CD4-positive, CD25-positive, alpha-beta regulatory T cell (primary cell): ENCODE data around the gene RINL. TPM values are rescaled to one million over a fixed set of nuclear protein-coding genes. Genes with fewer than 3 reads are reported as not detected.

Source experiments
- ATAC-seq, 2 donors: fragments of 150-1000 bp; cut with Tn5 transposase; one replicate each; pipeline ENCODE4 v1.10.0; 2021; ENCODE audit warnings: low read depth in 2 of 2, moderate number of reproducible peaks in 2 of 2, moderate library complexity in 1 of 2
- DNase-seq, 3 donors: peaks; one replicate each; pipeline versions ENCODE4 v3.0.0 to v3.0.0-alpha.2; 2012 to 2022; ENCODE audit warnings: mixed read lengths in 1 of 3
- H3K27ac ChIP-seq: one replicate; pipeline ENCODE4 v1.7.0; 2013; ENCODE audit warnings: mild to moderate bottlenecking, low read length; ENCODE audit not compliant: insufficient read depth, poor library complexity, severe bottlenecking
- H3K27me3 ChIP-seq: one replicate; pipeline ENCODE4 v1.7.0; 2013; ENCODE audit warnings: low read length; ENCODE audit not compliant: control insufficient read depth, insufficient read depth
- H3K36me3 ChIP-seq: one replicate; pipeline ENCODE4 v1.7.0; 2013; ENCODE audit warnings: mild to moderate bottlenecking, low read length, moderate library complexity; ENCODE audit not compliant: control insufficient read depth, insufficient read depth
- H3K4me1 ChIP-seq: 2 replicates; pipeline ENCODE4 v1.7.0; 2013; ENCODE audit warnings: mild to moderate bottlenecking, low read length; ENCODE audit not compliant: insufficient read depth, control insufficient read depth, poor library complexity, severe bottlenecking
- H3K4me3 ChIP-seq: one replicate; pipeline ENCODE4 v1.7.0; 2013; ENCODE audit warnings: low read depth, mild to moderate bottlenecking, low read length, moderate library complexity
- H3K9me3 ChIP-seq, 2 experiments: 1 replicate in 1 of 2; 2 replicates in 1 of 2; pipeline ENCODE4 v1.7.0; 2013; ENCODE audit warnings: low read length in 2 of 2, mild to moderate bottlenecking in 1 of 2, moderate library complexity in 1 of 2; ENCODE audit not compliant: control insufficient read depth in 2 of 2
- H3K27ac Mint-ChIP-seq, 3 donors: one replicate each; pipeline ENCODE4 v1.8.0; 2020 to 2022; ENCODE audit warnings: mild to moderate bottlenecking in 3 of 3, mixed read lengths in 3 of 3, moderate library complexity in 2 of 3
- H3K27me3 Mint-ChIP-seq: one replicate; pipeline ENCODE4 v1.8.0; 2022; ENCODE audit warnings: mild to moderate bottlenecking, mixed read lengths
- H3K36me3 Mint-ChIP-seq: one replicate; pipeline ENCODE4 v1.8.0; 2020; ENCODE audit warnings: mixed read lengths
- H3K4me1 Mint-ChIP-seq, 4 donors: one replicate each; pipeline ENCODE4 v1.8.0; 2020 to 2022; ENCODE audit warnings: mixed read lengths in 4 of 4, mild to moderate bottlenecking in 1 of 4
- H3K4me3 Mint-ChIP-seq, 4 donors: one replicate each; pipeline ENCODE4 v1.8.0; 2020 to 2022; ENCODE audit warnings: mild to moderate bottlenecking in 4 of 4, mixed read lengths in 4 of 4, moderate library complexity in 3 of 4
- H3K9me3 Mint-ChIP-seq, 7 donors: one replicate each; pipeline ENCODE4 v1.8.0; 2020 to 2022; ENCODE audit warnings: mixed read lengths in 7 of 7, mild to moderate bottlenecking in 3 of 7, moderate library complexity in 2 of 7
- polyA plus RNA-seq, 4 donors: library from polyadenylated mRNA; unstranded; fragments of 300-500 nt; fragmentation: Illumina TruSeq; gene quantifications; one replicate each; pipeline ENCODE4 v1.2.3, GENCODE V29; 2021
- total RNA-seq: library from RNA; stranded (reverse); gene quantifications from one replicate; pipeline ENCODE4 v1.2.3, GENCODE V29; 2022

RINL gene
- total and polyA plus RNA-seq, 5 donors from 2014 or later: 30.1 to 48.9 (median 38.5) TPM

DNA sequence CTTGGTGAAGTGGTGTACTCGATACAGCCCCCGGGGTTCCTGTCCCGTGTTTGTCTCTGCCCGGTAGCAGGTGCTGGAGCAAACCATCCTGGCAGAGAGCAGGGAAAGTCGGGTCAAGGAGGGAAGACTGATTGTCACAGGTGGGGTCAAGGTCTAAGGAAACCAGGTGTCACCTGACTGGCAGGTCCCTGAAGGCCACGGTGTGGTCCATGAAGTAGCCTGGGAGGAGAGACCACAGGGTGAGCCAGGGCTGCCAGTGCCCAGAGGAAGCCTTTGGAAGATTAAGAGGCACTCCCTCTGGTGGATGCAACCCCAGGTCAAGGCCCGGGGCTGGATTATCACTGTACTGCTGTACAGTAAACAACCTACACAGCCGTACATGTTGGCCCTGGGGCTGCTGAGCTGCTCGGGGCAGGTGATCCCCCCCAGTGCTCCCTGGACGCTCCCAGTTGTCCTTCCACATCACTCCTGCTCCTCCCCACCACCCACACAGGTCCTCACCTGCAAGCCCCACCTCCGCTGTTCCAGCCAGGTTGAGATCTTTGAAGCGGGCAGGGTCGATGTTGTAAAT is 39.9 kb upstream of the RINL start:
- no peak overlapping the region for H3K4me3 ChIP-seq
- no peaks in the 10 kb centered on the region for H3K27me3 Mint-ChIP-seq
- ATAC-seq: peak in 1 of 2 donors; percentile 10
- H3K4me1 Mint-ChIP-seq: no peaks in the 10 kb centered on the region
- no peaks in the 10 kb centered on the region for H3K9me3 ChIP-seq
- H3K27me3 ChIP-seq: no peaks in the 10 kb centered on the region
- no peak overlapping the region for H3K4me3 Mint-ChIP-seq
- H3K36me3 ChIP-seq: no peaks in the 10 kb centered on the region
- no peak overlapping the region for H3K27ac Mint-ChIP-seq
- no peak for DNase-seq
- H3K36me3 Mint-ChIP-seq: peaks cover 12% of the 10 kb centered on the region
- no peak overlapping the region for H3K27ac ChIP-seq
- H3K9me3 Mint-ChIP-seq: no peaks in the 10 kb centered on the region
- H3K4me1 ChIP-seq: no peaks in the 10 kb centered on the region

- Histone ChIP-seq H3K9me3 (no peaks in the 10 kb centered on the region), H3K27ac (no peak overlapping the region), H3K36me3 (no peaks in the 10 kb centered on the region), H3K27me3 (no peaks in the 10 kb centered on the region), H3K4me1 (no peaks in the 10 kb centered on the region), H3K4me3 (no peak overlapping the region)
- H3K27me3 Mint-ChIP-seq: no peaks in the 10 kb centered on the region
- no peaks in the 10 kb centered on the region for H3K9me3 Mint-ChIP-seq
- H3K4me1 Mint-ChIP-seq: no peaks in the 10 kb centered on the region
- no peak overlapping the region for H3K4me3 Mint-ChIP-seq
- no peak overlapping the region for H3K27ac Mint-ChIP-seq
- no peak for DNase-seq
- H3K36me3 Mint-ChIP-seq: peaks cover 12% of the 10 kb centered on the region
- peak in 1 of 2 donors; percentile 10 for ATAC-seq
These were observed 39.4 kb upstream of the RINL start for GRCh38 chr19:38917516-38917915.

DNA sequence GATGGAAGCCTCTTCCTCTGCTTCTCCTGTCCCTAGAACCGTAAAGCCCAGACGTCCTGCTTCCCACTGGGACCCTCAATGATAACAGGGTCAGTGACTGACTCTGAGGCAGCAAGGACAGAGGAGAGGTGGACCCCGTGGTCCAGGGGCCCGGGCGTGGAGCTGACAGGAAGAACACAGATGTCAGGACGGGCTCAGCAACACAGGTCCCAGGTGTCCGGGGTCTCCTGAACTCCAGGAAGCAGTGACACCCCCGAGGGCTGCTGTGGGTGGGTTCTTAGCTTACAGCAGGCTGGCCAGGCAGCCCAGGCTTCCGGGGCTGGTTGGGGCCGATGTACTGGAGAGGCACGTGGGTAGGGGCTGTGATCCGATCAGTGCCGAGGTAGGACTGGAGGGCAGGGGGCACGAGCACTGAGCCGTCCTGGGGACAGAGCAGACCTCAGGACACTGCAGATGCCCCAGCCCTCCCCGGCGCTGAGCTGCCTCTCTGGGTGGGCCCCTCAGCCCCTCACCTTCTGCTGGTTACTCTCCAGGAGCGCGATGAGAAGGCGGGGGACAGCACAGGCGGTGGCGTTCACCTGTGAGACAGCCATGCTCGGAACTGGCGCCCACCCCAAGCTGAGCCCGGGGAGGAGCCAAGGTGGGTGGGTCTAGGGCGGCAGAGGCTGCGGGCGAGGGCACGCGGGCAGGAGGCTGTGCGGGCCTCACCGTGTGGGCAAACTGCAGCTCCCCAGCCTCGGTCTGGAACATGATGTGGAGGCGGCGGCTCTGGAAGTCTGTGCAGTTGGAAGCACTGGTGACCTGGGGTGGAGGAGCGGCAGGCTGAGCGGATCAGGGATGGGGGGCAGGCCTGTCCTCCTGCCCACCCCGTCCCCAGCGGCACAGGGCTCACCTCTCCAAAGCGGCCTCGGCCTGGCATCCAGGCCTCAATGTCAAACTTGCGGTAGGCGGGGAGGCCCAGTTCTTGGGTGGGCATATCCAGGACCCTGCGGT is 37.5 kb upstream of the RINL start:
- Histone ChIP-seq H3K9me3 (no peaks in the 10 kb centered on the region), H3K4me3 (no peak overlapping the region), H3K27me3 (no peaks in the 10 kb centered on the region), H3K36me3 (no peaks in the 10 kb centered on the region), H3K27ac (no peak overlapping the region), H3K4me1 (no peaks in the 10 kb centered on the region)
- no peak for DNase-seq
- H3K9me3 Mint-ChIP-seq: no peaks in the 10 kb centered on the region
- no peaks in the 10 kb centered on the region for H3K27me3 Mint-ChIP-seq
- H3K4me3 Mint-ChIP-seq: no peak overlapping the region
- H3K36me3 Mint-ChIP-seq: peaks cover 3% of the 10 kb centered on the region
- H3K4me1 Mint-ChIP-seq: peaks cover 0 to 4% (median 2%) of the 10 kb centered on the region in 4 donors
- ATAC-seq: no peak
- H3K27ac Mint-ChIP-seq: no peak overlapping the region

DNA sequence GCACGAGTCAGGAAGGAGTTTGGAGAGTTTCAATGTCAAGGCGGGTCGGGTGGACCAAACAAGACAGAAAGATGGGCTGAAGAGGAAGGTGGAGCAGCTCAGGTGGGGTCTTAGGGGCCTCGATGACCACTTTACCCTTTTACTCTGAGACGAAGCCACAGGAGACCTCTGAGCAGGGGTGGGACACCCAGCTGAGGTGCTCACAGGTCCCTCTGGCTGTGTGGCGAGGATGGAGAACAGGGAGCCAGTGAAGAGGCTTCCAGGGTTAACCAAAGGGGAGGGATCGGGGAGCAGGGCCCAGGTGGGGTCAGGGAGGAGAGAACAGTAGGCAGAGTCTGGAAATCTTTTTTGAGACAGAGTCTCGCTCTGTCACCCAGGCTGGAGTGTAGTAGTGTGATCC is 35.9 kb upstream of the RINL start:
- peaks cover under 1% of the 10 kb centered on the region for H3K36me3 ChIP-seq
- no peaks in the 10 kb centered on the region for H3K4me1 ChIP-seq
- H3K36me3 Mint-ChIP-seq: no peaks in the 10 kb centered on the region
- no peaks in the 10 kb centered on the region for H3K9me3 Mint-ChIP-seq
- H3K4me3 Mint-ChIP-seq: no peak overlapping the region
- no peaks in the 10 kb centered on the region for H3K27me3 Mint-ChIP-seq
- no peak for ATAC-seq
- no peaks in the 10 kb centered on the region for H3K9me3 ChIP-seq
- no peaks in the 10 kb centered on the region for H3K27me3 ChIP-seq
- H3K4me3 ChIP-seq: no peak overlapping the region
- peak overlapping the region in 1 of 3 donors; percentile 59 for H3K27ac Mint-ChIP-seq
- H3K27ac ChIP-seq: no peak overlapping the region
- peaks cover 0 to 9% (median 2%) of the 10 kb centered on the region in 4 donors for H3K4me1 Mint-ChIP-seq
- DNase-seq: no peak

DNA sequence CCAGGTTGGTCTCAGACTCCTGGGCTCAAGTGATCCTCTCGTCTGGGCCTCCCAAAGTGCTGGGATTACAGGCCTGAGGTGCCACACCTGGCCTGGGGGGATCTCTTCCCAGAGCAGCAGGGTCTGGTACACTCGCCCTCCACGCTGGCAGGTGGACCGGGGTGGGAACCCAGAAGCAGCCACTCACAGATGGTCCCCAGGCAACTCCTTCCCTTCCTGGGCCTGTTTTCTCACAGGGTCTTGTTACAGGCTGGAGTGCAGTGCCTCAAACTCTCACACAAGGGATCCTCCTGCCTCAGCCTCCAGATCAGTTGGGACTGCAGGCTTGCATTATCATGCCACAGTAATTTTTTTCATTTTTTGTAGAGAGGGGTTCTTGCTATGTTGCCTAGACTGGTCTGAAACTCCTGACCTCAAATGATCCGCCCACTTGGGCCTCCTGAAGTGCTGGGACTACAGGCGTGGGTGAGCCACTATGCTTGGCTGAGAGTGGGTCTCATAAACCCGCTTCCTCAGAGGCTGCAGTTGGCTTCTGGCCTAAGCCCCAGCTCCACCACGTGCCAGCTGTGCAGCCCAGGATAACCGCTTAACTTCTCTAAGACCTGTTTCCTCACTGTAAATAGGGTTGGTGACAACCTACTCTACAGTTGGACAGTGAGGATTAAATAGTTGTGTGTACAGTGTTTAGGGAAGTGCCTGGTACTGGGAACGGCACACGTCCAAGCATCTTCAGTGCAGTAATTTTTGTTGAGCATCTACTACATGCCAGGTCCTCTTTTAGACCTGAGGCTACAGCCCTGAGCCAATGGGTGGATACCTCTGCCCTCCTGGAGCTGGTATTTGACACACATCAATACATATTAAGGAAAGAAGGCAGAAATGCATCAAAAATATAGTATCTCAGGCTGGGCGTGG is 34.8 kb upstream of the RINL start:
- Histone ChIP-seq H3K4me3 (no peak overlapping the region), H3K36me3 (peaks cover 9% of the 10 kb centered on the region), H3K4me1 (no peaks in the 10 kb centered on the region), H3K9me3 (no peaks in the 10 kb centered on the region), H3K27me3 (no peaks in the 10 kb centered on the region), H3K27ac (no peak overlapping the region)
- no peaks in the 10 kb centered on the region for H3K9me3 Mint-ChIP-seq
- H3K27me3 Mint-ChIP-seq: no peaks in the 10 kb centered on the region
- no peak overlapping the region for H3K27ac Mint-ChIP-seq
- DNase-seq (no peak), ATAC-seq (no peak)
- peaks cover 5% of the 10 kb centered on the region for H3K36me3 Mint-ChIP-seq
- H3K4me1 Mint-ChIP-seq: peaks cover 0 to 14% (median 2%) of the 10 kb centered on the region in 4 donors
- no peak overlapping the region for H3K4me3 Mint-ChIP-seq

GRCh38 chr19:38911388-38912001 is 33.4 kb upstream of the RINL start:
- Histone ChIP-seq H3K36me3 (peaks cover 16% of the 10 kb centered on the region), H3K4me3 (no peak overlapping the region), H3K9me3 (no peaks in the 10 kb centered on the region), H3K27ac (no peak overlapping the region), H3K27me3 (no peaks in the 10 kb centered on the region), H3K4me1 (no peaks in the 10 kb centered on the region)
- Mint-ChIP-seq H3K4me3 (peak overlapping the region in 1 of 4 donors; percentile 10), H3K36me3 (peaks cover 9% of the 10 kb centered on the region), H3K4me1 (peaks cover 0 to 14% (median 2%) of the 10 kb centered on the region in 4 donors), H3K27ac (no peak overlapping the region), H3K27me3 (no peaks in the 10 kb centered on the region), H3K9me3 (no peaks in the 10 kb centered on the region)
- DNase-seq (no peak), ATAC-seq (no peak)

- DNase-seq: no peak
- no peak overlapping the region for H3K4me3 ChIP-seq
- peaks cover 0 to 14% (median 2%) of the 10 kb centered on the region in 4 donors for H3K4me1 Mint-ChIP-seq
- peaks cover 20% of the 10 kb centered on the region for H3K36me3 ChIP-seq
- H3K27me3 Mint-ChIP-seq: no peaks in the 10 kb centered on the region
- no peaks in the 10 kb centered on the region for H3K9me3 ChIP-seq
- no peaks in the 10 kb centered on the region for H3K4me1 ChIP-seq
- H3K27ac ChIP-seq: no peak overlapping the region
- ATAC-seq: no peak
- H3K36me3 Mint-ChIP-seq: peaks cover 9% of the 10 kb centered on the region
- H3K27me3 ChIP-seq: no peaks in the 10 kb centered on the region
- H3K9me3 Mint-ChIP-seq: no peaks in the 10 kb centered on the region
- peak overlapping the region in 1 of 4 donors; percentile 35 for H3K4me3 Mint-ChIP-seq
- H3K27ac Mint-ChIP-seq: peak overlapping the region in 1 of 3 donors; percentile 11
These were observed 32.4 kb upstream of the RINL start for GRCh38 chr19:38910488-38910887.
